Fibroblast of pulmonary artery (primary cell): Measurements from ENCODE around the gene FAM124A.

Experiments used
- DNase-seq: peaks from one replicate; pipeline ENCODE4 v3.0.0-alpha.2; 2010; ENCODE audit warnings: low read depth
- H3K4me3 ChIP-seq: replicated peaks from 2 replicates; pipeline ENCODE4 v1.5.1; 2011; ENCODE audit warnings: low read depth, mild to moderate bottlenecking, control low read depth, low read length, moderate library complexity
- CTCF ChIP-seq: IDR thresholded peaks from 2 replicates; pipeline ENCODE4 v1.5.1; 2011; ENCODE audit warnings: mild to moderate bottlenecking, control low read depth, low read length, inconsistent platforms; ENCODE audit errors: missing control alignments

Gene FAM124A

GRCh38 chr13:51180853-51181511 lies 41.2 kb upstream of the FAM124A start:
- no peak for DNase-seq
- TF ChIP-seq CTCF: no peak
- H3K4me3 ChIP-seq: no peak overlapping the region

GRCh38 chr13:51181786-51182383 lies 40.3 kb upstream of the FAM124A start:
- no peak overlapping the region for H3K4me3 ChIP-seq
- no peak for DNase-seq
- TF ChIP-seq CTCF: no peak

- no peak overlapping the region for H3K4me3 ChIP-seq
- DNase-seq: no peak
- no peak for TF ChIP-seq CTCF
These were observed 30.5 kb upstream of the FAM124A start for GRCh38 chr13:51191743-51192142.

- peak; percentile 33 for DNase-seq
- no peak overlapping the region for H3K4me3 ChIP-seq
- TF ChIP-seq CTCF: no peak
These were observed 29.9 kb upstream of the FAM124A start for GRCh38 chr13:51192348-51192747.

- no peak for TF ChIP-seq CTCF
- H3K4me3 ChIP-seq: no peak overlapping the region
- DNase-seq: no peak
These were observed 28.8 kb upstream of the FAM124A start for GRCh38 chr13:51193387-51193786.

- no peak overlapping the region for H3K4me3 ChIP-seq
- no peak for TF ChIP-seq CTCF
- no peak for DNase-seq
These were observed 27.3 kb upstream of the FAM124A start for GRCh38 chr13:51194942-51195341.

- no peak for DNase-seq
- H3K4me3 ChIP-seq: no peak overlapping the region
- no peak for TF ChIP-seq CTCF
These were observed 20.3 kb upstream of the FAM124A start for GRCh38 chr13:51201886-51202285.
